ENCODE results near the gene YTHDF1.

YTHDF1 gene

DNA sequence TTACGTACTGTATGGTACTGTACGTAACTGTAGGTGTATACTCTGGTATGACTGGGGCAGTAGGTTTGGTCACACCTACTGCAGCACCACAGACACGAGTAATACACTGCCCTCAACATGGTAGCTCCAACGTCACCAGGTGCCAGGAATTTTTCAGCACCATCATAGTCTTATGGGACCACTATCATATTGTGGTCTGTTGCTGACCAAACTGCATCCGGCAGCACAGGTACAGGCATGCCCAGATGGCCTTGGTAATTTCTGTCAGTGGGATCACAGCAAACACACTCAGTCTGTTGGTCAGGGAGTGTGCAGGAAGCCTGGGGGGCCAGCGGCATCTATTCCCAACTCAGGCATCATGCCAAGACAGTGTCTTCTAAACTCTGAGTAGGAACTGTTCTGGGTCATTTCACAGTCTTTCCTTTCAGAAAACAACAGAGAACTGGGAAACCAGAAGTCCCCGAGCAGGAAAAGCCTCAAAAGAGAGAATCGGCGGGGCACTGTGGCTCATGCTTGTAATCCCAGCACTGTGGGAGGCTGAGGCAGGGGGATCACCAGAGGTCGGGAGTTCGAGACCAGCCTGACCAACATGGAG lies 5.8 kb downstream of the YTHDF1 start:
- no peak for DNase-seq (ENCODE audit: low read depth in 4 of 4, low spot score in 1 of 4)

DNA sequence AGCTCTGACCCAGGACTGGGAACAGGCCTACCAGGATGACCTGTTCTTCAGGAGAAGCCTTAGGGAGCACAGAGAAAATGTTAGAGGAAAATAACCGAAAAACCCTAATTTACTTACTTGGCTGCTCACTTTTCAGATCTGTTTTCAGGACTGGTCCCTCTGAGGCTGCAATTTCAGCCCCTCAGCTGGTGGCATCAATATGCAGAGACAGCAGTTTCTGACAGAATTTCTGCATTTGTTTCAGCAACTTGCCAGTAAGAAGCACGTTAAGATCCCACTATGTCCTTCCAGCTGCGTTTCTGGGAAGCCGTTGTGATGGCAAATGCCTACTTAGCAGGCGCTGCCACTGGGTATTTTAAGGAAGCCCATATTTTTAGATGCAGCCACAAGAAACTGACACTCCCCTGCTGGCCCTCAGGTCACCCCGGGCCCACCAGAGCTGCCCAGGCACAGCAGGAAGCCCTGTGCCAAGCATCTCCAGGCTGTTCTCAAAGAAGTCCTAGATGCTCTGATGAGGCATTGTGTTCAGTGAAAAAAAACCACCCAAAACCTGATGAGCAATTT lies 7.5 kb downstream of the YTHDF1 start:
- DNase-seq (ENCODE audit: low read depth in 4 of 4, low spot score in 1 of 4), result no peak

DNA sequence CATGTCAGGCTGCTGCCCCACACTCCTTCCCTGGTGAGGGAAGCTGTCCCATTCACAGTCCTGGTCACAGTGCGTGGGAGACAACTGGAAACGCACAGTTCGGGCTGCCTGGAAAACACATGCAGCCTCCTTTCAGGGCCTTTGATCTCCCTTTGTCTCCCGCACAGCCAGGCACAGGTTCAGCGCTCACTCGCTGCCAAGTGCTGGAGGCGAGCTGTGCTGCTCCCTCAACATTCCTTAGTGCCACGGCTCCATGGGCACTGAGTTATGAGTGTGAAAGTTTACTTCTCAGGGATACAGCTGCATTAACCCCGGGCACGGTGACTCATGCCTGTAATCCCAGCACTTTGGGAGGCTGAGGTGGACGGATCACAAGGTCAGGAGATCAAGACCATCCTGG lies 9.1 kb downstream of the YTHDF1 start:
- DNase-seq (ENCODE audit: low read depth in 4 of 4, low spot score in 1 of 4), result no peak

- DNase-seq (ENCODE audit: low read depth in 4 of 4, low spot score in 1 of 4), result no peak
Observed at GRCh38 chr20:63205896-63206295, 10.0 kb downstream of the YTHDF1 start.

DNA sequence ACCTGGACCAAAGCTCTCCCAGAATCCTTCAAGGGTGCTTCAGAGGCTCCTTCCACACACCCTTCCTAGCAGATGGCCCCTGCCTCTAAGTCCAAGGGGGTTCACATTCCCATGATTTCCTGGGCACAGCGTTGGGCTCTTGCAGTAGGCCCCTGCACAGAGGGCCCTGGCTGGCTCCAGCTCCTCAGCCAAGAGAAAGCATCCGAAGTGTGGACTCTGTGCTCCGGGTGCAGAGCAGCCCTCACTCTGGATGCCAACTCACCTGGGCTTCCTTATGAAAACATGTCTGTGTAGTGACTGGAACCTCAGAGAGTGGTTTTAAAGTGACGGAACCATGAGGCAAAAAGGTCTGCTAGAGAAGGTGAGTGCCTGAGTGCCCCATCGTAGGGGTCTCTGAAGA lies 11.6 kb downstream of the YTHDF1 start:
- DNase-seq (ENCODE audit: low read depth in 4 of 4, low spot score in 1 of 4), result no peak

GRCh38 chr20:63202811-63203526 lies 13.0 kb downstream of the YTHDF1 start:
- DNase-seq (ENCODE audit: low read depth in 4 of 4, low spot score in 1 of 4), result no peak

GRCh38 chr20:63202021-63202420 lies 13.9 kb downstream of the YTHDF1 start:
- DNase-seq (ENCODE audit: low read depth in 4 of 4, low spot score in 1 of 4), result no peak

GRCh38 chr20:63198606-63199005 lies 17.3 kb downstream of the YTHDF1 start:
- no peak for DNase-seq (ENCODE audit: low read depth in 4 of 4, low spot score in 1 of 4)

DNA sequence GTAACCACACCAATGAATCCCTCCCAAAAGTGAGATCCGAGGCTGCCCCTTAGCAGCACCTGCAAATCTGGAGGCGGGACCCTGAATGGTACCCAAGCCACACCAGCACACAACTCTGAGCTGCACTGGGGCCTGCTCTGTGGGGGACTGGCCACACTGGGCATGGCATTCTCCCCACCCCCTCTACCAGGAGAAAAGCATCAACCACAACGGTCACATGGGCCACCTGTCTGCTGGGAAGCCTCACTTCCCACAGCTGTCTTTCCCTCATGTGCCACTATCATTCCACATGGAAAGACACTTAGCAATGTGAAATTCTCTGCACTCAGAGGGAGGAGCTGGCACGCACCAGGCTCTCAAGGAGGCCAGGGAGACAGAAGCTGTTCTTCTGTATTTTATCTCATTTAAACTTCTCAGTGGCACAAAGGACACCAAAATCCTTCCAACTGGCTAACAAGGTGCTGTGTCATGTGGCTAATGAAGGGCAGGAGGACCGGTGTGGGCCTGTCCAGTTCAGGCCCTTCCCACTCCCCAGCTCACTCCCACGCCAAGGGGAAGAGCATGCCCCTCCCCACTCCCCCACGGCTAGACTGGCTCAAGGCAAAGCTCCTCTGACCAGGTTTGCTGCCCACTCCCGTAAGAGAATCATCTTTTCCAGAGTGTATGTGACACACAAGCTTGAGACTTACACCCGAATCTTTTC lies 19.0 kb downstream of the YTHDF1 start:
- DNase-seq (ENCODE audit: low read depth in 4 of 4, low spot score in 1 of 4), result no peak

- DNase-seq (ENCODE audit: low read depth in 4 of 4, low spot score in 1 of 4), result no peak
Observed at GRCh38 chr20:63194797-63195173, 21.1 kb downstream of the YTHDF1 start.

DNA sequence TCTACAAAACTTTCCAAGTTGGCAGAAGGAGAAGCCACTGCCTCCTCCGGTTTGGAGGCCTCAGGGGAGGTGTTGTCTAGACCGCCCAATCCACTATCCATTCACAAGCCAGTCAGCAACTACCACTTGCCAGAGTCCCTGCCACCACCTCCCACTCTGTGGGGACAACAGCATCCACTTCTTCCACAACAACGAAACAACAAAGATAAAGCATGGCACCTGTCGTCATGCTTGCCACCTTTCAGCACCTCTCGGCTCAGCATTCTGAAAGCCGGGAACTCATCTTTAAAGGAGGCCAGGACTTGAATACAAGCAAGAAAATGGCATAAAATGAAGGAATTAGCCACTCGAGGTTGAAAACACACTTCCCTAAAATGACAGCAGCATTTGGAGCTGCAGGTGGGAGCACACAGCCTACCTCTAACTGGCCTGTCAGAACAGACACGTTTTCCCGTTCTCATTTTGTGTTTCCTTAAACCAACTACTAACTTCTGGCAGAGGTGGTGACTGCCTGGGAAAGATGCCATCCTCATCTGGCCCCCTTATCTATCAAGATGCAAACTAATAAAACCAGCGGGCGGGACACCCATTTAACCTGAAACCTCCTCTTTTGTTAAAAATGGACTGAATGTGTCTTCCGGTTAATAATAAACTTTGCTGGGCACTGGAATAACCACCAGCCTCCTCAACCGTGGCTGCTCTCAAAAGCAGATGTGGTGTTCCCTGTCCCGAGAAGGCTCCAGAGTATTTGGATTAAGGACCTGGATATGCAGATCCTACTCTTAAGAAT lies 21.7 kb downstream of the YTHDF1 start:
- no peak for DNase-seq (ENCODE audit: low read depth in 4 of 4, low spot score in 1 of 4)

GRCh38 chr20:63192721-63193120 lies 23.2 kb downstream of the YTHDF1 start:
- no peak for DNase-seq (ENCODE audit: low read depth in 4 of 4, low spot score in 1 of 4)

DNA sequence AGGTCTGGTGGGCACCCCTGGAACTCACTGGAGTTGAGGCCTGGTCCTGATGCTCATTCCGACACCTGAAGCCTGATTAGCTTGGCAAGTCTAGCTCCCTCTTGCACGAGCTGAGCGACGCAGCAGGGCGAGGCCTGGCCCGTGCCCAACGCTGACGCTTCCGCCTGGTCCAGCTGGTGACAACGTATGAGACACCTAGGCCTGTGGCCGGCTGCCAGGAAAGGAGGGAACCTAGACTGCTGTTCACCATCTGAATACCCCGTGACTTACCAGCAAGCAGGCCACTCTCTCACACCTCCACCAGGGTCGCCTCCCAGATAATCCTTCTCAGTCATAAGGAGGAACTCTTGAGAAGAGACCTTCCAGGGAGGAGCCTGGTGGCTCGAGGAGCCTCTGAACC lies 24.5 kb downstream of the YTHDF1 start:
- DNase-seq (ENCODE audit: low read depth in 4 of 4, low spot score in 1 of 4), result no peak

GRCh38 chr20:63190828-63191227 lies 25.1 kb downstream of the YTHDF1 start:
- DNase-seq (ENCODE audit: low read depth in 4 of 4, low spot score in 1 of 4), result no peak

DNA sequence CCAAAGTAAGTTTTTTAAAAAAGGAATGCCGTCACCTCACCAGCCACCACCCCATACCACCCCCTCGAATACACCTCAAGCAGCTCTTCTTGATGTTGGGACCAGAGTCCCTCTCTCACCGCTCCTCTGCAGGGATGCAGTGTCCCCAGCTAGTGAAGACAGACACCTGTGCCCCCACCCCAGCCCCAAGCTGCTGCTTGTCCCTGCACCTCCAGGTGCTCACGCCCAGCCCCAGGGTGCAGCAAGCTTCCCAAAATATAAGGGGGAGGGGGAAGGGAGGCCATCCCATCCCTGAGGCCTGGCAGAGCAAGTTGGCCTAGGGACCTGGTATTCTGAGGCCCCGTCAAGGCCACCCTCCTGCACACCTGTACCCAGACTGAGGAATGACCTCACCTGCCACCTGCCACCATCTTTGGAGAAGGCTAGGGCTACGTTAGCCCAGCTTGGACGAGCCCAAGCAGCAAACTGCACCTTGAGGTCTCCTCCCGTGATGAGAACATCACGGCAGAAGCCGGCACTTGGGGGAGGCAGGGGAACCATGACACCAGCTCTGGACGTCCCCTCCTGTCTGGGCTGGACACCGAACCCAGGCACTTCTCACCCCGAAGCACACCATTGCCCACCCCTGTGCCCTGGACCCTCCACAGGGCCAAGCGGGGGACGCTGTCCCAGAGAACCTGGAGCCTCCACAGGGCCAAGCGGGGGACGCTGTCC lies 25.9 kb downstream of the YTHDF1 start:
- DNase-seq (ENCODE audit: low read depth in 4 of 4, low spot score in 1 of 4), result no peak

DNA sequence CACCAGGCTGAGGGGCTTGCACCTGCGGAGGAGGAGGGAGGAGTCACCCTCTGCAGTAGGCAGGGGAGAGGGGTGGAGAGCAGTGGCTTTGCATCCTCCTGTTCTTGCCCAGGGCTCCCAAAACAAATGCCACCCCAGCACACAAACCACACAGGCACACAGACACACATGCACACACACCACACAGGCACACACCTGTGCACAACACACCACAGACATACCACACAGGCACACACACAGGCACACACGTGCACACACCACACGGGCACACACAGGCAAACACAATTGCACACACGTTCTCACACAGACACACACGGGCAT lies 26.6 kb downstream of the YTHDF1 start:
- DNase-seq (ENCODE audit: low read depth in 4 of 4, low spot score in 1 of 4), result no peak

- no peak for DNase-seq (ENCODE audit: low read depth in 4 of 4, low spot score in 1 of 4)
Observed at GRCh38 chr20:63188641-63189321, 27.1 kb downstream of the YTHDF1 start.

DNA sequence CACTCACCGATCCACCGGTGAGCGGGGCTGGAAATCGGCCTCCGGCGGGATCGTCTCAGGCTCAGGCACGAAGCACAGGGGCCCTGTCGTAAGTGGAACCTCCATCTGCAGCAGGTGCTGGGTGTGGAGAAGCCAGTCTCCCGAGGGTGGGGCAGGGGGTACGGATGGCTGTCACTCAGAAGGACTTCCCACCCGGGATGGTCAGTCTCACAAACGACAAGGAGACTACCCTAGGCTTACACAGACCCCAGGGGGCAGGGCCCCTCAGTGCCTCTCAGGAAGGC lies 27.8 kb downstream of the YTHDF1 start:
- DNase-seq (ENCODE audit: low read depth in 4 of 4, low spot score in 1 of 4), result no peak

GRCh38 chr20:63187338-63188158 lies 28.4 kb downstream of the YTHDF1 start:
- no peak for DNase-seq (ENCODE audit: low read depth in 4 of 4, low spot score in 1 of 4)

All from stimulated activated CD4-positive, alpha-beta T cell treated with anti-CD3 and anti-CD28 coated beads, Interleukin-1b, Interleukin-23, amount 100 ng/mL, for 24 hours (primary cell).